ENCODE results near the gene PTCHD4. TPM values are rescaled to one million over a fixed set of nuclear protein-coding genes. Genes with fewer than 3 reads are reported as not detected.

PTCHD4 gene
- total RNA-seq, 2 experiments from 2014 or later = not detected

DNA sequence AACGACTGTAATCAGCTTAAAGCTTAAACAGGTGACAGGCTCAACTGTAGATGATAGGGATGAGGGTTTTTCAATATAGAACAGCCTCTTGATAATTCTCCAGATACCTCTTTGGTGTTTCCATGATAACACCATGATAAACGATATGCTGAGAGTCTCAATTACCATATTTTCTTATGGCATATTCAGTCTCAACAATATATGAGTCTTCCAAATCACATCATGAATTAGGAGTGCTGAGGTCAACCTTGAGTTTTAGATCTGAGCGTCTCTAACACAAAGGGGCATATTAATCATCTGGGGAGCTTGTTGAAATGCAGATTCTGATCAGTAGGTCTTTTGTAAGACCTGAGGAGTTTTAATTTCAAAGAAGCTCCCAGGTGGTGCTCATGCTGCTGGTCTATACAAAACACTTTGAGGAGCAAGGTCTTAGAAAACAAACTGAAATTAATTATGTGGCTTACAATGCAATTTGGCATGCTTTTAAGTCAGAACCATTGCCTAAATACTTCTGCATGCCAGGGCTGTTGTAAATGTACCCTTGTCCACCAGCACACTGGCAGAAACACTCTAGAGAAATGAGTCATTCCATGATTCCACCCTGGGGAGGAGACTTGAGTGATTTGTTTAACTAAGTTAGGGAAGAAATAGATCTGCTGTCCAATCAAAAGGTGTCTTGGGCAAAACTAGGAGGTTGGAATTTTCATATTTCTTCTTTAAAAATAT, 49.6 kb downstream of the PTCHD4 start:
- ChIA-PET CTCF (no interaction called here), POLR2A (no interaction called here)
